Stimulated activated CD4-positive, alpha-beta T cell treated with anti-CD3 and anti-CD28 coated beads, Interleukin-4, amount 100 ng/mL, for 48 hours (primary cell): ENCODE data around the gene KRT33B.
A peak's percentile ranks its signal among the peaks of the same experiment; 100 is the strongest.
"Not testable (repeated sequence)": the region's sequence is repeated elsewhere in the genome, so short reads cannot be mapped to it uniquely, and the experiment has no call there.

Experiments
- DNase-seq, 2 donors: peaks; one replicate each; pipeline ENCODE4 v3.0.0-alpha.2; 2020; ENCODE audit warnings: low read depth in 2 of 2

KRT33B gene

DNA sequence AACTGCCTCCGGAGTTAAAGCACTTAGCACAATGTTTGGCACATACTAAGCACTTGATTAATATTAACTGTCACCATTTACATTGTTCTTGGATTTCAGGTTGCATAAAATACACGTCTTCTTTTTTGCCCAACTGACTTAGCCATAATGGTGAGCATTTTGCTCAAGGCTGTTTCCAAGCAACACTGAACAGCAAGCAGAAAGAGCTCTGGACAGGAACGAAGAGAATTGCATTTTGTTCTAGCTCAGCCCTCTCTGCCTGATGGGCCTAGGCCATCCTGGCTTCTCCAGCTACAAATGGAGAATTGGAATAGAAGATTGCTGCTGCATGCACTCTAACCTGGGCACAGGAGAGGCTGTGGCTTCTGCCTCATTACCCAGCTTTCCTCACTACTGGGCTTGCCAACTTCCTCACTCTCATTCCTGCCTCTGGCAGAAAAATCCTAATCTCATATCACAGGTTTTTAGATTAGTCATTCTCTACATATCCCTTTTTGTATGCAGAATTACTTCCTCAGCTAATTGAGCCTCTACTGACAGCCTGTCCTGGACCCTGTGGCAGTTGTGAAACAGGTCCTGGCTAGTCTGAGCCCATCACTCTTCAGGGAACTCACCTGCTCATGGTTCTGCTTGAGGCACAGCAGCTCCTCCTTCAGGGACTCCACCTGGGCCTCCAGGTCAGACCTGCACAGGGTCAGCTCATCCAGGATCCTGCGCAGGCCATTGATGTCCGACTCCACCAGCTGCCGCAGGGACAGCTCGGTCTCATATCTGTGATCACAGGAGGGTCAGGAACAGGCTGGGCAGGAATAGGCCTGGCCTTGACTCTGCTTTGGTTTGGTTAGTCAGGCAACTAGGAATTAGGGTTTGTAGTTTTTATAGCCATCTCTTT is 21.5 kb downstream of the KRT33B start:
- DNase-seq: no peak

DNA sequence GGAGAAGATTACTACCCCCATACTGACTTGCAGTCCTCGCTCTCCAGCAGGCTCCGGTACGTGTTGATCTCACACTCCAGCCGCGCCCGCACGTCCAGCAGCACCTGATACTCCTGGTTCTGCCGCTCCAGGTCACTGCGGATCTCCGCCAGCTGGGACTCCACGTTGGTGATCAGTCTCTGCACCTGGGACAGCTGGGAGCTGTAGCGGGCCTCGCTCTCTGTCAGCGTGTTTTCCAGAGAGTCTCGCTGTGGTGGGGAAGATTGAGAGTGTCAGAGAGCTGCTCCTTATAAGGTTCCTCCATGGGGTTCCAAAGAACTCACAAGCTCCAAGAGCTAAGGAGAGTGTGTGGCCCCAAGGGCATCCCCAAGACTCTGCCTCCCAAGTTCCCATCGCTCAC is 23.2 kb downstream of the KRT33B start:
- not testable (repeated sequence) for DNase-seq

DNA sequence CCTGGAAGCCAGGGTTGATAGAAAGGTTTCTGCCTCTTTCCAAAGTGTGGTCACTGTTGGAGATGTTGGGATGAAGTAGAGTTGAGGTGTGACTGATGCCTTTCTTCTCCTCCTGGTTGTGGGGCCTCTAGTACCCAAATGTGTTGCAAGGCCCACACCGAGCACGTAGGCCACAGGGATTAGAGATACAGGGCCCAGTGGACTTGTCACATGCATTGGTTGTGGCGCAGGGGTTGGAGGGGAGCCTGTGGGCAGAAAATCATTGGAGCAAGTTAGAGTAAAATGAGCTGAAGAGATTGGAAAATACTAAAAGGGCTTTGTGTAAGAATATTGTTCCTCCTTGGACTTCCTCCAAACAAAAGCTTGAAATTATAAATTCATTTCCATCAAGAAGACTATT is 23.6 kb downstream of the KRT33B start:
- DNase-seq: no peak

DNA sequence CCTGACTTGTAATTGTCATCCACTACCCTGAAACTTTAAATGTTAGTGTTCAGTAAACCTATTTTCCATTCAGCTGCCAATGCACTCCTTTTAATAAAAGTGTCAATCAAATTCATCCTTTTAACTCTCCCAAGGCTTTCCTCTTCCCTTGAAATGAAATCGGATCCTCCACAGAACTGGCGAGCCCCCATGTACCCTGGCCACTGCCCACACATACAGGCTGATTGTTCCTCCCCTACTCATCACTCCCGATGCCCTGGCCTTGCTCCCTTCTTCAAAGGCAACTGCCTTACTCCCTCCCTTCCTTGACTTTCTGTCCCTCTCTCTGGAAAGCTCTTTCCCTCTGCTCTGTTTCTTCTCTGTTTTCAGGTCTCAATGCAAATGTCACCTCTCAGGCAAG is 26.6 kb downstream of the KRT33B start:
- DNase-seq: no peak

DNA sequence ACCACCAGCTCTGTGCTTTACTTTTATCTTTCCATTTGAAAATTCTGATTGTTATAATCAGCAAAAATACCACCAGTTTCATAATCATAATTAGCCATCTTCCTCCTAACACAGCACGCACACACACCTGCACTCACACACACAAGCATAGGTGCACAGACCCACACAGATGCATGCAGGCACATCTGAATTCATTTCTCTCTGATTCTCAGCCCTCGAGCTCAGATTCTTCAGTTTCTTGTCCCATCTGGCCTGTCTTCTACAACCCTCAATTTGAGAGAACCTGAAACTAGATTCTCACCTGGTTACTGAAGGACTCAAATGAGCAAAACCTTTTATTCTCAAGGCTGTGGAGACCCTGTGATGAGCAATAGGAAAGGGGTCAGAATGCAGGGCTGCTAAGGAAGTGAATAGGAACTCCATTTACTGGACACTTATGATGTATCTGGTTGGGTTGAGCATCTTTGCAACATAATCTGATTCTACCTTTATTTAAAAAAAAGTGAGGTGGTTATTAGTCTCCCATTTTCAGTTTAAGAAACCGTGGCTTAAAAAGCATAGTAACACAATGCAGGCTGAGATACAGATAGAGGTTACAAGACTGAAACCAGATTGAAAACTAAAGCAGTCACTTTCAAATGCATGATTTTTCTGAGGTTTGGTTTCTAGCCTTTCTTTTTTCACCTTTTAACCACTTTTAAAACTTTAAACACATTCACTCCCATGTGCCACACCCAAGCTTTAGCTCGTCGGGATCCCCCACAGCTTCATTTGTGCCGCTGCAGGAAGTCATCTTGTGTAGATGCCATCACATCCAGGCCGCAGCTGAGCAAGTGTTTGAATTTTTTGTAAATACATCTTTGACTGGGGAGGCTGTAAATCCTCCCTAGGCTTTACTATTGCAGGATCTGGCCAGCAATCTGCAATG is 28.4 kb downstream of the KRT33B start:
- DNase-seq: peak in 1 of 2 donors; percentile 31

DNA sequence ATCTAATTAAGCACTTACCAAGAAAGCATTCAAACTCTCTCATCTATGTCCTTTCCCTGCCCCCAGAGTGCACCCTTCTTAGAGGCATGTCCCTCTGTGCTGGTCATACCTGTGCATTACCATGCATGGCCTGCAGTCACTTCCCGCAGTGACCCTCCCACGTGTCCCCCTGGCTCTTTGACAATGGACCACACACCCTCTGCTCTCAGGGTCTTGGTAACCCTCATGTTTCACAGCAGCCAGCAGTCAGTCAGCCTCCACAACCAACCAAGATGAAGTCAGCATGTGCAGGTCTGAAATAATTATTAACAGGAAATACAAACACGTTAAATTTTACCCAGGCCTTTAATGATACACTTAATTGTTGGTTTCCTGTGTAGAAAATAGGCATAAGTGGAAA is 29.1 kb downstream of the KRT33B start:
- no peak for DNase-seq

DNA sequence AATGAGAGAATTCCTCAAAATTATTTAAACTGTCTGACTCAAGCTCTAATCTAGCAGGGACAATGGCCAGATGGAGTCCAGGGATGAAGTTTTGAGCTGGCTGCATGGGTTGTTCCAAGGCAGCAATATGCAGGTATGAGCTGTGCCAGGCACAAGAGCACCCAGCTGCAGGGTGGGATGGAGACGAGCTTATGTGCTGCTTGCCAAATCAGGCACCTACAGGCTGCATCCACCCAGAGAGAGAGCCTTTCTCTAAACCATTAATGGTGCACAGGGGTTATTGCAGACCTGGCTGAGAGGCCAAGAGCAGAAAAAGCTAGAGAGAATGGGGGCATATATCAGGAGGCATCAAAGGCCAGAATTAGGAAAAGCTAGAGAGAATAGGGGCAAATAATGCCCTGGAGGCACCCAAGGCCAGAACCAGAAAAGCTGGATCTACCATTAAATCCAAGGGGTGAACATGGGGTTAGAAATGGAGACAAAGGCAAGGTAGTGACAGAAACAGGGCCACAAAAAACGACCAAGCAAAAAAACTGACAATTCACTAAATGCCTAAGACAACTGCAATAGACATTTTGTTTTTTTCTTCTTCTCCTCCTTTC is 29.9 kb downstream of the KRT33B start:
- DNase-seq: no peak

DNA sequence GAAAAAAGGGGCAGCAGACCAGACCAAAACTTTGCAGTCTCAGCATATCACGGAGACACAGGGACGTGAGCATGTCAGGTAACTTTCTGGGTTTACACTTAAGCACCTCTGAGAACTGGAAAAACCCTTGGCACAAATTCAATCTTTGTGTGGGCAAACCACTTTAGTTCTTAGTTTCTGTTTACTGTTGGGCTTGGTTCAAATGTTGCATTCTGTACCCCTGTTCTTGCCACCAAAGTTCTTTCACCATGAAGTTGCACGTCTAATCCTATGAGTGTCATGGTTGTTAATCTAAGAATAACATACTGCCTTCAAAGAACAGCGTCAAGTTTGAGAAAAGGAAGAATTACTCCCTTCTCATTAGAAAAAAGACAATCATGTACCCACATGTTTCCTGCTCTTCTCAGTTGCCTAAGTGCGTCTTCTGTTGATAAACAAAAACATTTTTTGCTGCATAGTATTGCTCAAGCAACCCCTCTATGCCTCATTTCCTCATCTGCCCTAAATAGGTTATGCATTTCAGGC is 30.6 kb downstream of the KRT33B start:
- DNase-seq: no peak

DNA sequence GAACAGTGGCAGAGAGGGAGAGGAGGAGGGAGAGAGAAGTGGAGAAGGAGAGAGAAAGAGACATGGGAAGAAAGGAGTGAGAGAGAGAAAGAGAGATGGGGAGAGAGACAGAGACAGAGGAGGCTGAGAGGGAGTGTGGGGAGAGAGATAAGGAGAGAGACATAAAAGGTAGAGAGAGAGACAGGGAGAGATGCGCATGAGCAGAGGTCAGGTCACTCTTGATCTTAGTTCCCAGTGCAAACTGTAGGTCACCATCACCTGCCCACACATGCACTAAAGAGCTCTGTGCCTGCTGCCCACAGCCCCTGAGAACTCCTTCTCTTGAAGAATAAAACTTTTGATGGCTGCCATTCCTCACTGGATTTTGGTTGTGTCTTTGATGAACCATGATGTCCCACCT is 33.9 kb downstream of the KRT33B start:
- DNase-seq: no peak

DNA sequence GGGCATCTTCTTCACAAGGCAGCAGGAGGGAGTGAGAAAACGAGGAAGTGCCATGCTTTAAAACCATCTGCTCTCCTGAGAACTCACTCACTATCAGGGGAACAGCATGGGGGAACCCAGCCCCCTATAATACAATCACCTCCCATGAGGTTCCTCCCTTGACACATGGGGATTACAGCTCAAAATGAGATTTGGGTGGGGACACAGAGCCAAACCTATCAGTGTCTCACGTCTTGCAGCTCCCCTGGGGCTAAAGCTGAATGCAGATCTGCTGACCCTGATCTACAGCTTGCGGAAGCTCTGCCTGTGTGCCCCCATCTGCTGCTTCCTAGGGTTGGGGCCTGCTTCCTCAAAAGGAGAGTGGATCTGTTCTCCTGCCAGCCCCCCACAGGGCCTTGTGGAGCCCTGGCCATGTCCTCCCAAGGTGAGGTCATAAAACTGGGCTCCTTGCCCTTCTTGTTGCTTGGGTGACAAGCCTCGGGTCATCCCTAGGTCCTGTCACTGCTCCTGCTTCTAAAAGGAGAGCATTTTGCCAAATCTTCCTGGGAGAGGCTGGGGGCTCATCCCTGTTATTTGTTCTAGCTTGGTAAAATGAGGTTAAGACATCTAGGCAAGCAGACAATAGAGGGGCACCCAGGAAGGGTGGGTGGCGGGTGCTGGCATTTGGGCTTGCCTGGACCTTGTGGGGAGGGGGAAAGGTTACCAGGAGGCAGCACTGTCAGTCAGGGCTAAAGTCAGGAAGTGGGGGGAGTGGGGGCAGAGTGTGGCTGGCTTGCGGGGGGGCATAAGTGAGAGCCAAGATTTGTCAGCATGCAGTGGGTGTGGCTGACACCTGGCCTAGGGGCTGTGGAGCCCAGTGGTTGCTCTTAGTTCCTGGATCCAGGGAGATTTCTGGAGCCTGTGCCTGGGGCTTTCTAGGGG is 35.0 kb downstream of the KRT33B start:
- DNase-seq: no peak

DNA sequence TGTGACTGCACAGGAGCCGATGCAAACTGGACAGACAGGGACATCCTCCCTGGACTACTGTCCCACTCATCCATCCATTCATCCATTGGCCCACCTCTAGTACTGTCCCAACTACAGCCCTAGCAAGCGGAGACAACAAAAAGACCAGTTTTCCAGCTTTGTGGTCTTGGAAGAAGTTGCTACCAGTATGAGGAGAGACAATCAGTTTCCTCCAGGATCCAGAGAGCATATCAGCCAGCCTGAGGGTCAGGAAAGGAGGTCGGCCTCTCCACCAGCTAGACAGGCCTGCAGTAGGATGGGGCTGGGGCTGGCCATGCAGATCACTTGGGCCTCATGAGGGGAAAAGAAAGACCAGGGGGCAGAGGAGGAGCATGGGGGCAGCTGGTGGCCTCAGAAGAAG is 35.8 kb downstream of the KRT33B start:
- no peak for DNase-seq

DNA sequence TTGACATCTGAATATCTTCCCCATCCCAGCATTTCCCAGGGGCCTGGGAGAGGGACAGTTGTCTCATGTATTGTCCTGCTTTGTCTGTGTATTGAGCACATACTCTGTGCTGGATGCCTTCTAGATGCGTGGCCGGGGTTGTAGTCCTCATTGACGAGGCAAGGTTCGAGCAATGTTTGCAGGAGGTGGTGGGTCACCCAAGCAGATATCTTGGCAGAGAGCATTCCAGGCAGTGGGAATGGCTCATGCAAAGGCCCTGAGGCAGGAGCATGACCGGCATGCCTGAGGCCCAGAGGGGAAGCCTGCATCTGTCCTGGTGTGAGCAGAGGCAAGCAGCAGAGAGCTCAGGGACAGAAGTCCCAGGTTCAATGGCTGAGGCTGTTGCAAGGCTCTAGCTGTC is 36.5 kb downstream of the KRT33B start:
- no peak for DNase-seq

DNA sequence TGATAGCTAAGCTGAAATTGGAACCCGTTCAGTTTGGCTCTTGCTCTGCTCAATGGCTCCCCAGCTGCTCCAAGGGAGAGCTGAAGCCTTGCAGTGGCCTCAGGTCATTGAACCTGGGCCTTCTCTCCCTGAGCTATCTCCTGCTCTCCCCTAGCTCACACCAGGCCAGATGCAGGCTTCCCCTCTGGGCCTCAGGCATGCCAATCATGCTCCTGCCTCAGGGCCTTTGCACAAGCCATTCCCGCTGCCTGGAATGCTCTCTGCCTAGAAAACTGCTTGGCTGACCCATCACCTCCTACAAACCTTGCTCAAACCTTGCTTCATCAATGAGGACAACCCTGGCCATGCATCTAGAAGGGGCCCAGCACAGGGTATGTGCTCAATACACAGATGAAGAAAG is 37.4 kb downstream of the KRT33B start:
- no peak for DNase-seq

DNA sequence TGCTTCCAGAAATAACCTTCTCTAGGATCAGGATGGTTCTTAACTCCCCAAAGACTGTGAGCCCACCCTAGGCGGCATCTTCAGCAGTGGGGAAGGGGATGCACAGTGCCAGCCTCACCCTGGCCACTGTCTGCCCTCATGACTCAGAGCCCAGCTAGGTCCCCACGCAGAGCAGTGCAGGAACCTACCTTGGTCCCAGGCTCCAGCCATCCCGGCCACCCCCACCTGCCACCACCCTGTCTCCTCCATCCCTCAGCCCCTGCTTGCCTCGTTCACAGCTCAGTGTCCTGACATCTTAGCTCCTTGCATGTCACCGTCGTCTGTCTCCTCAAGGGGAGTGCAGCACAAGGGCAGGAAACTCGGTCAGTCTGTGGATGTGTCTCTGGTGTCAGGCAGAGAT is 38.0 kb downstream of the KRT33B start:
- no peak for DNase-seq

DNA sequence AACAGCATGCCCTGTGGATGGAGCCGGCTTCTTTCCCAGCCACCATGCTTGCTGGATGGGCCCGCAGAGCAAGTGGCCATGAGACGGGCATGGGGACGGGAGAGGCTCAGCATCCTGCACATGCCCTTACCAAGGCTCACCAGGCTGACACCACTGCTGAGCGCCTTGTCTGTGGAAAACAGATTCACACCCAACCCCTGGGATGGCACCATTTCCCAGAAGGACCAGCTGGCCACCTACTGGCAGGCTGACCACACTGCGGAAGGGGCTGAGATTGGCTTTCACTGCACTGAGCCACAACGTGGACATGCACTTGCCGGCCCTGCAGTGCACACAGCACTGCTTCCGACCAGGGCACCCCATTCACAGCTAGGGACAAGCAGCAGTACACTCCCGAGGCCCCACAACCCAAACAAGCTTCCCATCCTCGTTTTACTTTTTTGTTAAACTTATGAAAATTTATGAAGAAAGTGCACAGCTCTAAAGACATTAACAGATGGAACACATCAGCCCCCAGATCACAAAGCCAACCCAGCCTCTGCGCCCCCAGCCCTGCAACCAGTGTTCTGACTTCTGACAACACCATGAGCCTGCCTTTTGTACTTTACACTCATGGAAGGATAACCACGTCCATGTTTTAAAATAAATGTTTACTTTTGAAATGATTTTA is 40.2 kb downstream of the KRT33B start:
- DNase-seq: peak in 1 of 2 donors; percentile 23

DNA sequence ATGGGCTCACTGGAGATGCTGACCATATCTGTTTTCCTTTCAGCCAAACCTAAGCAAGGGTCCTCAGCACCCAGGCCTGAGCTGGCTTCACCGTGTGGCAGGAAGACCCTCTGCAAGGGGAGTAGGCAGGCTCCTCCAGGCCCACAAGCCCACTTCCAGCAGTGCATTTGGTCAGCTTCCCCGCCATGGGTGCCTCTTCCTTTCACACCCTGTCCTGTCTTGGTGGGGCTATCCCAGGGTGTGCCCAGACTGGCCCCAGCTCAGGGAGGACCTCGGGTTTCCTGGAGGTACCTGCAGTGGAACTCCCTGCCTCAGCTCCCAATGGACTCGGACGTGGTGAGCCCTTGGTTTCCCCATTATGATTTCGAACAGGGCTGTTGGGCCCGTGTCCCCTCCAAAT is 41.4 kb downstream of the KRT33B start:
- DNase-seq: no peak

DNA sequence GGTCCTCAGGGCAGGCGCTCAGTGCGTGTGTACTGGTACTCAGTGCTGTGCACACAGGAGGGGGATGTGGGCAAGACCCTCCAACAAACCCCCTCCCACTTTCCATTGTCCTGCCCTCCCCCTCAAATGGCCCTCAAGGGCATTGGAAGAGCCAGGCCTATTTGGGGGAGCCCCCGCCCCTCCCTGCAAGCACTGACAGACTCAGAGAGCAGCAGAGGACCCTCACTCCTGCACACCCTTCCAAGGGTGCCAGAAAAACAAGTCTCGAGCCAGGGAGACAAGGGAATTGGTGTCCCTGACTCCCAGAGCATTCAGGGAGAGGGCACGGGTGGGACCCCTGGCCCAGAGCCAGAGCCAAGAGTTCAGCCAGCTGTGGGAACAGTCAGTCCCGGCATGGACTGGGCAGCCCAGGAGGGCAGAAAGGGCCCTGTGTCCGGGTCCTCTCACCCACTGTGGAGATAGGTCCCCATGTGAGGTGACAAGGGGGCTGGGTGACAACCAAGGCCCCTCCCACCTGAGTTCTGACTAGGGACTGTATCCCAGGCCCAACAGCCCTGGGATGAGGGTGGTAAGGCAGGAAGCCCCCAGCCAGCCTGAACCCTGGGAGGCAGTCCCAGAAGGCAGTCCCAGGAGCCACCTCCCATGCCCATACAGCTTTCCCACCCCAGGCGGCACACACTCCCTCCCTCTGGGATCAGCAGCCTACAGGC is 42.0 kb downstream of the KRT33B start:
- no peak for DNase-seq

DNA sequence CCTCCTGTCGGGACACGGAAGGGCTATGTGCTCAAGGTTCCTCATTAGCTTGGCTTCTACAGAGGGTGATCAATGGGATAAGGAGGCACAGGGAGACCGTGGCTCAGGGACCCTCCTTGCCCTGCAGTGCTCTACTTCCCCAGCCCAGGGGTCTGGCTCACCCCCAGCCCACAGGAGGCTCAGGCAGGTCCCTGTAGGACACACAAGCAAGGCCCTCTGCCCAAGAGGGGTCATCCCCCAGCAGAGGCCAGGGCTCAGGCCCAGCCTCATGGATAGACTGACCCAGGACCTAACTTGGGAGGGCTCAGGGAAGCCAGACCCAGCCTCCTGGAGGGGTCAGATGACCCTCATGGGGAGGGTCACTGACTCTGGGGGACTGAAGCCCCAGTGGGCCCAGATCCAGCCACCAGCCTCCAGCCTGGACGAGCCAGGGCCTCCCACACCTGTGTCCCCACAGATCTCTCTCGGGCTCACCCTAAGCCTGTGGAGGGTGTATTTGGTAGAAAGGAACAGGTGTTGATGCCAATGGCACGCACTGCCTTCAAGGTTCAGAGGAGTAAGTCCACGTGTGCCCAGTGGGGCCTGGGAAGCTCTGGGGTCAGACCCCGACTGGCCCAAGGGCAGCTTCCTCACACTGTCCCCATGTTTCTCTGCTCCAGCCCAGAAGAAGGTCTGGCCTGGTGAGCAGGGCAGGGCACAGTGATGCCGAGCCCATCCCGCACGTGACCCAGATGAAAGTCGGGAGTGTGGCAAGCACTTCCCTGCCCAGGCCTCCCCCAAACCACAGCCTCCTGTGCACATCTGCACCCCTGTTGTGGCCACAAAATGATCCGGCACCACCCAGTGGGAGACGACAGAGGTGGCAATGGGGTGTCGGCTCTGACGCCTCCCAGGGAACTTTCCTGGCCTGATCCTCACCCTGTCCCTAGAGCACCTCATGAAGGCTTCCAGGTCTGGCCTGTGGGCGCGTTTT is 43.2 kb downstream of the KRT33B start:
- no peak for DNase-seq

DNA sequence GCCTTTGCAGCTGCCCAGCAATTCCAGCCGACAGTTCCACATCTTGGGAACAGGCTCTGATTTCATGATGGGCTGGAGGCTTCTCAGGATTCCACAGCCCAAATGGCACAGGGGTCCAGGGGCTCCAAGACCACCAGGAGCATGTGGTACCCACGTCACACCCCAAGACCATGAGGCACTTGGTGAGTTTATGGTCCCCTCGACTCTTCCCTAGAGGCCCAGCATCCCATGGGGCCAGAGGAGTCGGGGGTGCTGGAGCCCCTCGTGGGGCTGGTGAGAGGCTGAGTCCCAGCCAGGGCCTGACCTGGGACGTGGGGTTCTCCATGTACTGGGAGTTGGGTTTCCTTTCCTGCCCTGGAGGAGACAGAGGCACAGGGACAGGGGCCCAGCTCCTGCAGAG is 44.0 kb downstream of the KRT33B start:
- no peak for DNase-seq
